ENCODE measurements around the gene SEC14L5.

SEC14L5 gene

GRCh38 chr16:5019775-5020174 lies 61.6 kb downstream of the SEC14L5 start:
- no peak overlapping the region for H3K4me2 ChIP-seq (ENCODE audit: low read depth, low read length)
- H3F3A ChIP-seq (ENCODE audit: insufficient read depth, low read length) = no peaks in the 10 kb centered on the region

DNA sequence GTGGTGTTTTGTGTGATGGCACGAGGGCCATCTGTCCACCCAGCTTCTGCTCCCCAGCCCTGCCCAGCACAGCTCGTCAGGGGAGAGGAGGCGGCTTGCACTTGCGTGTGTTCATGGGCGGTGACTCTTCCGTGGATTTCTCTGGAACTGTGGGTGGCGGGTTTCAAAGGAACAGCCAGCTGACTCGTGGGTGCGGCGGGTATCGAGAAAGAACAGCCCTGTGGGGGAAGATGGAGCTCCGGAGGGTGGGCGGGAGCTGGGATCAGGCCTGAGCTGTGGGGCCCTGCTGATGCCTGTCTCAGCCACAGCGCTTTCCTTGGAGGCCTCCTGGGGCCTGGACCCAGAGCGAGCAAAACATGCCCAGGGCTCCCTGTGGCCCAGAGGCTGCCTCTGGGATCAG lies 62.4 kb downstream of the SEC14L5 start:
- Histone ChIP-seq H2AFZ (ENCODE audit: low read length) (no peak overlapping the region), H3K9me2 (replicated peaks; ENCODE audit: insufficient read depth, low read length) (no peaks in the 10 kb centered on the region), H3K9me3 (replicated peaks; ENCODE audit: insufficient read depth, low read length) (no peaks in the 10 kb centered on the region), H4K20me1 (ENCODE audit: insufficient read depth, low read length) (no peaks in the 10 kb centered on the region), H3K27ac (ENCODE audit: low read length) (no peak overlapping the region), H3K79me2 (ENCODE audit: low read length) (no peaks in the 10 kb centered on the region), H3K9ac (ENCODE audit: low read length) (no peak overlapping the region), H3K4me1 (ENCODE audit: low read length) (no peaks in the 10 kb centered on the region), H3K4me2 (ENCODE audit: low read depth, low read length) (no peak overlapping the region), H3F3A (ENCODE audit: insufficient read depth, low read length) (no peaks in the 10 kb centered on the region), H3K36me3 (replicated peaks; ENCODE audit: insufficient read depth, low read length) (no peaks in the 10 kb centered on the region), H3K4me3 (ENCODE audit: low read length) (no peak overlapping the region), H3K27me3 (replicated peaks; ENCODE audit: insufficient read depth, low read length) (peaks cover 72% of the 10 kb centered on the region)
- no peak for DNase-seq
- TF ChIP-seq EZH2phosphoT487 (IDR thresholded peaks at IDR 0.05; ENCODE audit: low read length) (no peak), CTCF (IDR thresholded peaks at IDR 0.05; ENCODE audit: low read length) (no peak), EZH2 (optimal IDR thresholded peaks at IDR 0.05; ENCODE audit: low read depth, low read length) (no peak)

More at GRCh38 chr16:5019775-5020174, 61.6 kb downstream of the SEC14L5 start:
- Histone ChIP-seq H3K9me3 (replicated peaks; ENCODE audit: insufficient read depth, low read length) (no peaks in the 10 kb centered on the region), H3K27me3 (replicated peaks; ENCODE audit: insufficient read depth, low read length) (peaks cover 75% of the 10 kb centered on the region), H3K9me2 (replicated peaks; ENCODE audit: insufficient read depth, low read length) (no peaks in the 10 kb centered on the region), H3K27ac (ENCODE audit: low read length) (no peak overlapping the region), H3K9ac (ENCODE audit: low read length) (no peak overlapping the region), H3K4me1 (ENCODE audit: low read length) (no peaks in the 10 kb centered on the region), H3K4me3 (ENCODE audit: low read length) (no peak overlapping the region), H4K20me1 (ENCODE audit: insufficient read depth, low read length) (no peaks in the 10 kb centered on the region), H2AFZ (ENCODE audit: low read length) (no peak overlapping the region), H3K36me3 (replicated peaks; ENCODE audit: insufficient read depth, low read length) (no peaks in the 10 kb centered on the region), H3K79me2 (ENCODE audit: low read length) (no peaks in the 10 kb centered on the region)
- TF ChIP-seq CTCF (IDR thresholded peaks at IDR 0.05; ENCODE audit: low read length) (no peak), EZH2phosphoT487 (IDR thresholded peaks at IDR 0.05; ENCODE audit: low read length) (no peak), EZH2 (optimal IDR thresholded peaks at IDR 0.05; ENCODE audit: low read depth, low read length) (no peak)
- no peak for DNase-seq

DNA sequence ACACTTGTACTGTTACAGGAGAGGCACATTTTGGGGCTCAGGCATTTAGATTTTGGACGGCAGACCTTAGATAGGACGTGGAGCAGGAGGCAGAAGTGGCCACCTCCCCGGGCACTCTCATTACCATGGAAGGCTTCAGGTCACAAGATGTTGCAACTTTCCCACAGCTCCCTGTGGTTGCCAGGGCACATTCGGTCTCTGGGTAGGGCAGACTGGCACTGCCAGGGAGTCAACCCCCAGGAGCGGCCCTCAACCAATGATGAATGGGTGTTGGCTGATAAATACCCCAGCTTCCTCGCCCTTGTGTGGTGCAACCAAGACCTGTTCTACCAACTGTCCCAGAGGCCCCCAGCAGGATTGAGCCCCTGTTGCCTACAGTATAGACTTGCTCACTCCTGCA lies 64.4 kb downstream of the SEC14L5 start:
- no peak for DNase-seq
- Histone ChIP-seq H2AFZ (ENCODE audit: low read length) (no peak overlapping the region), H3K9ac (ENCODE audit: low read length) (no peak overlapping the region), H3K4me1 (ENCODE audit: low read length) (no peaks in the 10 kb centered on the region), H3K4me3 (ENCODE audit: low read length) (no peak overlapping the region), H3K4me2 (ENCODE audit: low read depth, low read length) (no peak overlapping the region), H3K9me2 (replicated peaks; ENCODE audit: insufficient read depth, low read length) (no peaks in the 10 kb centered on the region), H3K27me3 (replicated peaks; ENCODE audit: insufficient read depth, low read length) (peaks cover 60% of the 10 kb centered on the region), H3F3A (ENCODE audit: insufficient read depth, low read length) (no peaks in the 10 kb centered on the region), H3K79me2 (ENCODE audit: low read length) (no peaks in the 10 kb centered on the region), H3K9me3 (replicated peaks; ENCODE audit: insufficient read depth, low read length) (no peaks in the 10 kb centered on the region), H3K27ac (ENCODE audit: low read length) (no peak overlapping the region), H4K20me1 (ENCODE audit: insufficient read depth, low read length) (no peaks in the 10 kb centered on the region), H3K36me3 (replicated peaks; ENCODE audit: insufficient read depth, low read length) (no peaks in the 10 kb centered on the region)
- TF ChIP-seq EZH2 (optimal IDR thresholded peaks at IDR 0.05; ENCODE audit: low read depth, low read length) (no peak), EZH2phosphoT487 (IDR thresholded peaks at IDR 0.05; ENCODE audit: low read length) (no peak), CTCF (IDR thresholded peaks at IDR 0.05; ENCODE audit: low read length) (no peak)

Data from MM.1S (cell line).